ENCODE measurements around the gene PRICKLE4.

The PRICKLE4 gene

GRCh38 chr6:41747256-41748101 lies 33.1 kb upstream of the PRICKLE4 start, which contains the start of gene PGC:
Gene PGC, minus strand, starts transcription at chr6:41747397. Its CDS starts 63 bp downstream, at chr6:41747334.
- no peak within 1 kb of the TSS for H3K4me3 ChIP-seq (ENCODE audit: control insufficient read depth, low read depth, low read length)
- no peak for DNase-seq (ENCODE audit: low read depth)
- no peak for TF ChIP-seq CTCF (IDR thresholded peaks at IDR 0.05; ENCODE audit: control insufficient read depth, insufficient read depth, low read depth, low read length, missing control alignments)

- no peak overlapping the region for H3K4me3 ChIP-seq (ENCODE audit: control insufficient read depth, low read depth, low read length)
Observed at GRCh38 chr6:41748102-41748477, 32.5 kb upstream of the PRICKLE4 start.

GRCh38 chr6:41748542-41748941 lies 32.0 kb upstream of the PRICKLE4 start:
- no peak overlapping the region for H3K4me3 ChIP-seq (ENCODE audit: control insufficient read depth, low read depth, low read length)
- DNase-seq (ENCODE audit: low read depth) = no peak
- TF ChIP-seq CTCF (IDR thresholded peaks at IDR 0.05; ENCODE audit: control insufficient read depth, insufficient read depth, low read depth, low read length, missing control alignments) = no peak

More at GRCh38 chr6:41748102-41748477, 32.5 kb upstream of the PRICKLE4 start:
- DNase-seq (ENCODE audit: low read depth) = no peak
- TF ChIP-seq CTCF (IDR thresholded peaks at IDR 0.05; ENCODE audit: control insufficient read depth, insufficient read depth, low read depth, low read length, missing control alignments) = no peak

GRCh38 chr6:41750374-41750773 lies 30.2 kb upstream of the PRICKLE4 start:
- DNase-seq (ENCODE audit: low read depth) = no peak
- no peak overlapping the region for H3K4me3 ChIP-seq (ENCODE audit: control insufficient read depth, low read depth, low read length)
- TF ChIP-seq CTCF (IDR thresholded peaks at IDR 0.05; ENCODE audit: control insufficient read depth, insufficient read depth, low read depth, low read length, missing control alignments) = no peak

GRCh38 chr6:41755895-41756294 lies 24.7 kb upstream of the PRICKLE4 start:
- no peak overlapping the region for H3K4me3 ChIP-seq (ENCODE audit: control insufficient read depth, low read depth, low read length)
- no peak for DNase-seq (ENCODE audit: low read depth)
- no peak for TF ChIP-seq CTCF (IDR thresholded peaks at IDR 0.05; ENCODE audit: control insufficient read depth, insufficient read depth, low read depth, low read length, missing control alignments)

GRCh38 chr6:41756354-41756753 lies 24.2 kb upstream of the PRICKLE4 start:
- H3K4me3 ChIP-seq (ENCODE audit: control insufficient read depth, low read depth, low read length) = no peak overlapping the region
- DNase-seq (ENCODE audit: low read depth) = no peak
- TF ChIP-seq CTCF (IDR thresholded peaks at IDR 0.05; ENCODE audit: control insufficient read depth, insufficient read depth, low read depth, low read length, missing control alignments) = no peak
